OCI-LY1 (cell line): Measurements from ENCODE around the gene PCBP3.

Source experiments
- EZH2 ChIP-seq: fragments of 200-600 bp; sonication (generic), shearing (Covaris generic); IDR thresholded peaks from 2 replicates; pipeline ENCODE4 v1.8.0; 2017; ENCODE audit warnings: borderline replicate concordance, mixed run types, mild to moderate bottlenecking, antibody characterized with exemption, low read length, moderate library complexity, mixed read lengths
- TF ChIP-seq, protein P1 (sequence below): fragments of 200-600 bp; sonication (generic), shearing (Covaris generic); IDR thresholded peaks from 2 replicates; pipeline ENCODE4 v1.5.1; 2017; ENCODE audit warnings: mild to moderate bottlenecking, antibody characterized with exemption, low read length, moderate library complexity, mixed read lengths

DNA sequence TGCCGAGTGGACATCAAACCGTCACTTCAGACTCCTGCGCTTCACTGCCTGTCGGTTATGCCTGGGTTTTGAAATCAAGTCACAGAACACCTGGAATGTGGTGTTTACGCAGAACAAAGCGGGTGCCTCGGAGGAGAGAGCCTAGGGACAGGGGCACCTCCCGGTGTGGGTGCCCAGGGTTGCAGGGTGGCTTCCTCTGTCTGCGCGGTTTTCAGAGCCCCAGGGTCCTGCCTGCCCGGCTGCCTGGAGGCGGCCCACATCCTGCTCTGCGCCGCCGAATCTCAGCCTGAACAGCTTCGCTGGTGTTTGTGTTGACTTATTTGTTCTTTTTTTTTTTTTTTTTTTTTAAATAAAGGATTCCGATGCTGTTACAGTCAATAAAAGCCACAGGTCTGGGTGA lies 224.6 kb downstream of the PCBP3 start:
- TF ChIP-seq, protein P1, sequence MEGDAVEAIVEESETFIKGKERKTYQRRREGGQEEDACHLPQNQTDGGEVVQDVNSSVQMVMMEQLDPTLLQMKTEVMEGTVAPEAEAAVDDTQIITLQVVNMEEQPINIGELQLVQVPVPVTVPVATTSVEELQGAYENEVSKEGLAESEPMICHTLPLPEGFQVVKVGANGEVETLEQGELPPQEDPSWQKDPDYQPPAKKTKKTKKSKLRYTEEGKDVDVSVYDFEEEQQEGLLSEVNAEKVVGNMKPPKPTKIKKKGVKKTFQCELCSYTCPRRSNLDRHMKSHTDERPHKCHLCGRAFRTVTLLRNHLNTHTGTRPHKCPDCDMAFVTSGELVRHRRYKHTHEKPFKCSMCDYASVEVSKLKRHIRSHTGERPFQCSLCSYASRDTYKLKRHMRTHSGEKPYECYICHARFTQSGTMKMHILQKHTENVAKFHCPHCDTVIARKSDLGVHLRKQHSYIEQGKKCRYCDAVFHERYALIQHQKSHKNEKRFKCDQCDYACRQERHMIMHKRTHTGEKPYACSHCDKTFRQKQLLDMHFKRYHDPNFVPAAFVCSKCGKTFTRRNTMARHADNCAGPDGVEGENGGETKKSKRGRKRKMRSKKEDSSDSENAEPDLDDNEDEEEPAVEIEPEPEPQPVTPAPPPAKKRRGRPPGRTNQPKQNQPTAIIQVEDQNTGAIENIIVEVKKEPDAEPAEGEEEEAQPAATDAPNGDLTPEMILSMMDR: no peak
- no peak for TF ChIP-seq EZH2
